ENCODE results near the gene GABRD. TPM values are rescaled to one million over a fixed set of nuclear protein-coding genes. Genes with fewer than 3 reads are reported as not detected.

GABRD gene
- total RNA-seq, 1 experiment from 2014 or later, result 15.6 TPM

DNA sequence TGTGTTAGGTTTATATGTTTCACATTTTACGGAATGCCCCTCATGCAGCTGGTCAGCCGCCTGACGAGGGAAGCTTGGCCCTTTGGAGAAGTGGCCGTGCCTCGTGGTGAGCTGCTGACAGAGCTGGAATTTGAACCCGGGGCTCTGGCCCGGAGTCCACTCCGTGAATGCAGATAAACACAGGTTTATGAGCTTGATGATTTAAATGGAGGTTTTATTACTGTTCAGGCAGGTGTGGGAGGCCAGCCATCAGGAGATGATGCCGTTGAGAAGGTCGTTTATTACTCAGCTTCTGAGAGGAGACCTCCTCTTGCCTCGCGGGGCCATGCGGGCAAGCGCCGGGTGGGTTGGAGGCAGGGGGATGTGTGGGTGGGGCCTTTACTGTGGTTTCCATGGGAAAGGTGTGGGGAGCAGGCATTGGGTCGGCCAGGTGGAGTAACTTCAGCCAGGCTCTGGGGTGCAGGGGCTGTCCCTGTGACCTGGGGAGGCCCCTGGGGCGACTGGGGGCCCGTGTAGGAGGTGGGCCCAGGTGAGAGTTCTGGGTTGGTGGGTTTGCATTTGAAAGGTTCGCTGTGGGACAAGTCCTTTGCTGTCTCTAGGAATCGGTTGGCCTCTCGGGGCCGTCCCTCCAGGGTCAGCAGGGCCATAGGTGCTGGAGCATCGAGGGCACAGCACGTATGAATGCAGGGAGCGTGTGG, 53.1 kb downstream of the GABRD start:
- Histone ChIP-seq H3K4me3 (replicated peaks in 1 of 2; ENCODE audit: low read depth in 1 of 2, low read length in 2 of 2) (no peak overlapping the region), H3K4me2 (ENCODE audit: low read length) (no peak overlapping the region), H3K9ac (ENCODE audit: low read length) (no peak overlapping the region), H4K20me1 (ENCODE audit: insufficient read depth) (no peaks in the 10 kb centered on the region), H3K79me2 (ENCODE audit: insufficient read depth, low read length) (peaks cover 5% of the 10 kb centered on the region; the same call in 1 of the 2 replicates), H3K36me3 (ENCODE audit: control insufficient read depth in 1 of 2, insufficient read depth in 2 of 2, low read length in 2 of 2) (peaks cover 0 to 6% of the 10 kb centered on the region in 2 experiments; a peak in 1 of 4 replicates), H3K9me2 (ENCODE audit: insufficient read depth) (no peaks in the 10 kb centered on the region), H3K9me3 (ENCODE audit: control insufficient read depth in 1 of 2, insufficient read depth in 1 of 2, low read depth in 1 of 2, low read length in 2 of 2) (peaks cover 5 to 6% of the 10 kb centered on the region in 2 experiments; a peak in 3 of 4 replicates), H3K4me1 (ENCODE audit: control insufficient read depth in 1 of 2, insufficient read depth in 2 of 2, low read length in 2 of 2) (no peaks in the 10 kb centered on the region), H3K27me3 (ENCODE audit: insufficient read depth, low read length) (no peaks in the 10 kb centered on the region), H2AFZ (ENCODE audit: low read depth, low read length, poor library complexity, severe bottlenecking) (no peak overlapping the region), H3K27ac (ENCODE audit: low read depth, low read length) (no peak overlapping the region)
- ATAC-seq (no peak), DNase-seq (ENCODE audit: low read depth, low spot score) (no peak)
- POLR2A ChIA-PET, result no interaction called here
- no peak for TF ChIP-seq ZNF274 (IDR thresholded peaks at IDR 0.05; ENCODE audit: low read depth, low read length)
- no peak for TF ChIP-seq CBX3 (IDR thresholded peaks at IDR 0.05; ENCODE audit: low read depth)
- no peak for TF ChIP-seq CEBPB (IDR thresholded peaks at IDR 0.05; ENCODE audit: low read depth)
- TF ChIP-seq, protein P1, sequence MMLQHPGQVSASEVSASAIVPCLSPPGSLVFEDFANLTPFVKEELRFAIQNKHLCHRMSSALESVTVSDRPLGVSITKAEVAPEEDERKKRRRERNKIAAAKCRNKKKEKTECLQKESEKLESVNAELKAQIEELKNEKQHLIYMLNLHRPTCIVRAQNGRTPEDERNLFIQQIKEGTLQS (IDR thresholded peaks at IDR 0.05), result no peak
- TF ChIP-seq, protein P2, sequence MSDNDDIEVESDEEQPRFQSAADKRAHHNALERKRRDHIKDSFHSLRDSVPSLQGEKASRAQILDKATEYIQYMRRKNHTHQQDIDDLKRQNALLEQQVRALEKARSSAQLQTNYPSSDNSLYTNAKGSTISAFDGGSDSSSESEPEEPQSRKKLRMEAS (IDR thresholded peaks at IDR 0.05), result no peak
- TF ChIP-seq, protein P3, sequence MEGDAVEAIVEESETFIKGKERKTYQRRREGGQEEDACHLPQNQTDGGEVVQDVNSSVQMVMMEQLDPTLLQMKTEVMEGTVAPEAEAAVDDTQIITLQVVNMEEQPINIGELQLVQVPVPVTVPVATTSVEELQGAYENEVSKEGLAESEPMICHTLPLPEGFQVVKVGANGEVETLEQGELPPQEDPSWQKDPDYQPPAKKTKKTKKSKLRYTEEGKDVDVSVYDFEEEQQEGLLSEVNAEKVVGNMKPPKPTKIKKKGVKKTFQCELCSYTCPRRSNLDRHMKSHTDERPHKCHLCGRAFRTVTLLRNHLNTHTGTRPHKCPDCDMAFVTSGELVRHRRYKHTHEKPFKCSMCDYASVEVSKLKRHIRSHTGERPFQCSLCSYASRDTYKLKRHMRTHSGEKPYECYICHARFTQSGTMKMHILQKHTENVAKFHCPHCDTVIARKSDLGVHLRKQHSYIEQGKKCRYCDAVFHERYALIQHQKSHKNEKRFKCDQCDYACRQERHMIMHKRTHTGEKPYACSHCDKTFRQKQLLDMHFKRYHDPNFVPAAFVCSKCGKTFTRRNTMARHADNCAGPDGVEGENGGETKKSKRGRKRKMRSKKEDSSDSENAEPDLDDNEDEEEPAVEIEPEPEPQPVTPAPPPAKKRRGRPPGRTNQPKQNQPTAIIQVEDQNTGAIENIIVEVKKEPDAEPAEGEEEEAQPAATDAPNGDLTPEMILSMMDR (IDR thresholded peaks at IDR 0.05 in 2 of 3, conservative IDR thresholded peaks at IDR 0.05 in 1 of 3; ENCODE audit: borderline replicate concordance in 1 of 3, insufficient read depth in 1 of 3, low read depth in 2 of 3, low read length in 2 of 3), result no peak
- no peak for TF ChIP-seq EGR1 (IDR thresholded peaks at IDR 0.05; ENCODE audit: low read depth)
- TF ChIP-seq EZH2phosphoT487 (IDR thresholded peaks at IDR 0.05; ENCODE audit: borderline replicate concordance), result no peak
- TF ChIP-seq ZFX (IDR thresholded peaks at IDR 0.05), result no peak
- TF ChIP-seq YY1 (IDR thresholded peaks at IDR 0.05; ENCODE audit: extremely low read depth, insufficient replicate concordance, low read depth, low read length), result no peak
- TF ChIP-seq RAD21 (IDR thresholded peaks at IDR 0.05; ENCODE audit: low read depth), result no peak
- TF ChIP-seq TCF7L2 (IDR thresholded peaks at IDR 0.05; ENCODE audit: borderline replicate concordance, extremely low read depth, insufficient read depth, insufficient read length), result no peak
- no TSS peak for BruUV-seq (replicated peaks)
- CTCF ChIA-PET, result no interaction called here
- intact Hi-C loops (cut with micrococcal nuclease), result no loop called here
- RAD21 ChIA-PET (ENCODE audit: low non-redundant PET in 1 of 2, low total read pairs in 2 of 2, uncharacterized antibody in 2 of 2, unreplicated experiment in 2 of 2), result no interaction called here
